Thyroid gland (tissue), 4 donors: ENCODE measurements around the gene PLEKHA8. TPM values are rescaled to one million over a fixed set of nuclear protein-coding genes. Genes with fewer than 3 reads are reported as not detected.

ENCODE experiments used
- DNase-seq, 2 donors: peaks; one replicate each; pipeline ENCODE4 v3.0.0-alpha.2; 2019
- H3K27ac ChIP-seq, 3 donors: fragments of 200-600 bp; sonication (generic); 1 replicate in 2 of 3; 2 replicates in 1 of 3; pipeline ENCODE4 v1.5.1; 2016 to 2019; ENCODE audit warnings: mild to moderate bottlenecking in 1 of 3, moderate library complexity in 1 of 3
- H3K27me3 ChIP-seq: fragments of 200-600 bp; sonication (generic); one replicate; pipeline ENCODE4 v1.5.1; 2019
- H3K36me3 ChIP-seq, 2 donors: fragments of 200-600 bp; sonication (generic); one replicate each; pipeline ENCODE4 v1.5.1; 2016 to 2019
- H3K4me1 ChIP-seq, 2 donors: fragments of 200-600 bp; sonication (generic); one replicate each; pipeline ENCODE4 v1.5.1; 2017 to 2019
- H3K4me3 ChIP-seq, 3 donors: fragments of 200-600 bp; sonication (generic); replicated peaks in 1 of 3; 1 replicate in 2 of 3; 2 replicates in 1 of 3; pipeline ENCODE4 v1.5.1; 2016; ENCODE audit warnings: mild to moderate bottlenecking in 1 of 3
- H3K9me3 ChIP-seq: fragments of 200-600 bp; sonication (generic); one replicate; pipeline ENCODE4 v1.5.1; 2017
- POLR2A ChIP-seq, 2 donors: fragments of 450-650 bp; IDR thresholded peaks; one replicate each; pipeline ENCODE4 v1.6.1; 2017; ENCODE audit warnings: antibody characterized with exemption in 2 of 2, mild to moderate bottlenecking in 2 of 2, moderate library complexity in 1 of 2
- WGBS, 2 donors: methylation state at CpG; one replicate each; pipeline ENCODE4 v1.1.5; 2017; 5-methylcytosine and 5-hydroxymethylcytosine counted together
- intact Hi-C: fragments of 100-400 bp; cut with DNase I; formaldehyde crosslinking; loops from one replicate; pipeline ENCODE4 v1.15.1; 2023
- total RNA-seq, 4 donors: library from RNA; depleted of rRNA; stranded (reverse); fragments of >200 nt; gene quantifications; one replicate each; pipeline ENCODE4 v1.2.3, GENCODE V29; 2016
- TF ChIP-seq, protein P1 (sequence below), 6 experiments: fragments of 200-600 bp in 3 of 6; fragments of 450-650 bp in 3 of 6; sonication (generic) in 3 of 6; IDR thresholded peaks; one replicate each; pipeline ENCODE4 v1.5.1; 2016 to 2019; ENCODE audit warnings: antibody characterized with exemption in 6 of 6, mild to moderate bottlenecking in 2 of 6, inconsistent platforms in 1 of 6, moderate library complexity in 1 of 6

Gene PLEKHA8
- total RNA-seq, 4 donors from 2014 or later: 7.1 to 13.3 (median 8.8) TPM

DNA sequence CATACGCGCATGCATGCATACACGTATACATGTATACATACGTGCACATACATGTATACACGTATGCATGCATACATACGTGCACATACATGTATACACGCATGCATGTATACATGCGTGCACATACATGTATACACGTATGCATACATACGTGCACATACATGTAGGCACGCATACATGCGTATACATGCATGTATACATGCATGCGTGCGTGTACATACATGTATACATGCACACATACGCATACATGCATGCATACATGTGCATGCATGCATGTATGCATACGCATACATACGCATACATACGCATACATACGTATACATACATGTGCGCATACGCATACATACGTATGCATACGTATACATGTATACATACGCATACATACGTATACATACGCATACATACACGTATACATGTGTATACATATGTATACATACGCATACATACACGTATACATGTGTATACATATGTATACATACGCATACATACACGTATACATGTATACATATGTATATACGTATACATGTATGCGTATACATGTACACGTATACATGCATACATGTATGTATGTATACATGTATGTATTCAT is 87.6 kb downstream of the PLEKHA8 start:
- H3K36me3 ChIP-seq: no peaks in the 10 kb centered on the region
- no peaks in the 10 kb centered on the region for H3K4me1 ChIP-seq
- H3K27ac ChIP-seq: no peak overlapping the region
- DNase-seq: no peak
- 87 to 89% methylated on average over 34 of the region's 34 CpGs for WGBS, 2 donors
- no peak overlapping the region for H3K4me3 ChIP-seq
- no peaks in the 10 kb centered on the region for H3K9me3 ChIP-seq
- TF ChIP-seq, protein P1, sequence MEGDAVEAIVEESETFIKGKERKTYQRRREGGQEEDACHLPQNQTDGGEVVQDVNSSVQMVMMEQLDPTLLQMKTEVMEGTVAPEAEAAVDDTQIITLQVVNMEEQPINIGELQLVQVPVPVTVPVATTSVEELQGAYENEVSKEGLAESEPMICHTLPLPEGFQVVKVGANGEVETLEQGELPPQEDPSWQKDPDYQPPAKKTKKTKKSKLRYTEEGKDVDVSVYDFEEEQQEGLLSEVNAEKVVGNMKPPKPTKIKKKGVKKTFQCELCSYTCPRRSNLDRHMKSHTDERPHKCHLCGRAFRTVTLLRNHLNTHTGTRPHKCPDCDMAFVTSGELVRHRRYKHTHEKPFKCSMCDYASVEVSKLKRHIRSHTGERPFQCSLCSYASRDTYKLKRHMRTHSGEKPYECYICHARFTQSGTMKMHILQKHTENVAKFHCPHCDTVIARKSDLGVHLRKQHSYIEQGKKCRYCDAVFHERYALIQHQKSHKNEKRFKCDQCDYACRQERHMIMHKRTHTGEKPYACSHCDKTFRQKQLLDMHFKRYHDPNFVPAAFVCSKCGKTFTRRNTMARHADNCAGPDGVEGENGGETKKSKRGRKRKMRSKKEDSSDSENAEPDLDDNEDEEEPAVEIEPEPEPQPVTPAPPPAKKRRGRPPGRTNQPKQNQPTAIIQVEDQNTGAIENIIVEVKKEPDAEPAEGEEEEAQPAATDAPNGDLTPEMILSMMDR (IDR thresholded peaks at IDR 0.05): no peak
- TF ChIP-seq POLR2A (IDR thresholded peaks at IDR 0.05): no peak
- intact Hi-C loops: no loop called here
- H3K27me3 ChIP-seq: no peaks in the 10 kb centered on the region

DNA sequence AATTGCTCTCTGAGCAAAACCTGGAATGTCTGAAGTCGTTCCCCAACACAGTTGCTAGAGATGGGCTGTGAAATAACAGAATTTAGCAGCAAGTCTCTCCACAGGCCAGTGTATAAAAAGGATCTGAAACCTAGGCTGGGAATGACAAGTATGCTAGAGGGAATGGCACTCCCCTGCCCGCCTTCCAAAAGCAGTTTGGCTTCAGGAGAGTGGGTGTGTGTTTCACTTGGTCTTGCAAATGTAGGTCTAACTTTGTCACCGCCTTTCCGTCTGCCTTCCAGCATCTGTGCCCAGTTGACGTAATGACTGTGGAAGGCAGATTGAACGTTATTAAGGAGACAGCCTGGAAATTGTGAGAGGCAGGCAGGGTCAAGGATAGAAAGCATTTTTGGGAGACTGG is 88.6 kb downstream of the PLEKHA8 start:
- H3K27ac ChIP-seq: no peak overlapping the region
- H3K27me3 ChIP-seq: no peaks in the 10 kb centered on the region
- TF ChIP-seq POLR2A (IDR thresholded peaks at IDR 0.05): no peak
- TF ChIP-seq, protein P1 (IDR thresholded peaks at IDR 0.05): no peak
- no peaks in the 10 kb centered on the region for H3K4me1 ChIP-seq
- no peaks in the 10 kb centered on the region for H3K9me3 ChIP-seq
- H3K36me3 ChIP-seq: no peaks in the 10 kb centered on the region
- no peak for DNase-seq
- H3K4me3 ChIP-seq: no peak overlapping the region
- 71 to 72% methylated on average over 6 of the region's 6 CpGs for WGBS, 2 donors
- intact Hi-C loops: no loop called here

DNA sequence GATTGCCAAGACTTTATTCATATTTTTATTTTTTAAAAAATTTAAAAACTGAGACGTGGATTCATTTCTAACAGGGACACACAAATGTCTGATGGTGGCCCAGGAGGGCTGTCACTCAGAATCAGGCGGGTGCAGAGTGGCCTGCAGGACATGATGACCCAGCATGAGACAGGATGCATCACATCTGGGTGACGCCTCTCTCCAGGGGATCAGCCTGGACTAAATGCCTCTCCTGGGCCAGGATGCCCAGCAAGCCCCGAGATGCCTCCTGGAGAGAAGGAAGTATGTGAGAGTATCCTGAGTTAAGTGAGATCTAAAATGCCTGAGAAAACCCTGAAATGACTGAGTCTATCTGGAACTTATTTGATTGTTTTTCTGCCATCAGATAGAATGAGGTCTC is 89.7 kb downstream of the PLEKHA8 start:
- intact Hi-C loops: no loop called here
- no peaks in the 10 kb centered on the region for H3K27me3 ChIP-seq
- no peaks in the 10 kb centered on the region for H3K9me3 ChIP-seq
- H3K36me3 ChIP-seq: no peaks in the 10 kb centered on the region
- H3K4me3 ChIP-seq: no peak overlapping the region
- DNase-seq: no peak
- no peaks in the 10 kb centered on the region for H3K4me1 ChIP-seq
- WGBS, 2 donors: 88 to 93% methylated on average over 4 of the region's 4 CpGs
- no peak overlapping the region for H3K27ac ChIP-seq
- TF ChIP-seq, protein P1 (IDR thresholded peaks at IDR 0.05): no peak
- TF ChIP-seq POLR2A (IDR thresholded peaks at IDR 0.05): no peak

- Histone ChIP-seq H3K27ac (no peak overlapping the region), H3K27me3 (no peaks in the 10 kb centered on the region), H3K4me3 (no peak overlapping the region), H3K9me3 (no peaks in the 10 kb centered on the region), H3K36me3 (no peaks in the 10 kb centered on the region), H3K4me1 (no peaks in the 10 kb centered on the region)
- intact Hi-C loops: no loop called here
- WGBS, 2 donors: 89 to 91% methylated on average over 4 of the region's 4 CpGs
- TF ChIP-seq POLR2A (IDR thresholded peaks at IDR 0.05): no peak
- TF ChIP-seq, protein P1 (IDR thresholded peaks at IDR 0.05): no peak
- DNase-seq: no peak
Measured at GRCh38 chr7:30119890-30120577, 91.8 kb downstream of the PLEKHA8 start.
